ENCODE data around the gene PACSIN3. TPM values are rescaled to one million over a fixed set of nuclear protein-coding genes. Genes with fewer than 3 reads are reported as not detected.

PACSIN3 gene
- total RNA-seq, result 10 to 100 TPM; 28.1 to 80.3 (median 47.1) TPM

GRCh38 chr11:47186076-47186699, at the start of gene PACSIN3:
TSS of gene PACSIN3 (minus strand) at chr11:47186434. CDS start at chr11:47182727, 3,707 bp downstream.
- Histone ChIP-seq H3K4me3 (peak within 1 kb of the TSS; percentile 66 to 86), H3K27me3 (no peaks in the 10 kb centered on the region), H3K27ac (peak within 1 kb of the TSS; percentile 89 to 96), H3K9me3 (no peaks in the 10 kb centered on the region), H3K4me1 (peaks cover 0 to 22% of the 10 kb centered on the region in 2 donors), H3K36me3 (no peaks in the 10 kb centered on the region)
- TF ChIP-seq POLR2A (IDR thresholded peaks at IDR 0.05) (peak in 1 of 2 donors; percentile 65), CTCF (IDR thresholded peaks at IDR 0.05) (peak in 2 of 4 experiments; percentile 26 to 46)
- intact Hi-C loops (cut with DNase I; ENCODE audit: low total_unique reads), result no loop called here
- peak in 1 of 2 donors; percentile 66 for DNase-seq

- intact Hi-C loops (cut with DNase I; ENCODE audit: low total_unique reads), result no loop called here
- Histone ChIP-seq H3K9me3 (no peaks in the 10 kb centered on the region), H3K27me3 (no peaks in the 10 kb centered on the region), H3K27ac (no peak overlapping the region), H3K4me1 (no peaks in the 10 kb centered on the region), H3K4me3 (no peak overlapping the region), H3K36me3 (no peaks in the 10 kb centered on the region)
- DNase-seq, result no peak
- TF ChIP-seq CTCF (IDR thresholded peaks at IDR 0.05) (no peak), POLR2A (IDR thresholded peaks at IDR 0.05) (no peak)
Observed at GRCh38 chr11:47235163-47235562, 48.9 kb upstream of the PACSIN3 start.

- TF ChIP-seq POLR2A (IDR thresholded peaks at IDR 0.05), result no peak
- TF ChIP-seq CTCF (IDR thresholded peaks at IDR 0.05), result no peak
- no peaks in the 10 kb centered on the region for H3K9me3 ChIP-seq
- H3K36me3 ChIP-seq, result no peaks in the 10 kb centered on the region
- no peaks in the 10 kb centered on the region for H3K27me3 ChIP-seq
- H3K4me1 ChIP-seq, result no peaks in the 10 kb centered on the region
- intact Hi-C loops (cut with DNase I; ENCODE audit: low total_unique reads), result no loop called here
- no peak overlapping the region for H3K4me3 ChIP-seq
- no peak for DNase-seq
- no peak overlapping the region for H3K27ac ChIP-seq
Observed at GRCh38 chr11:47234669-47235100, 48.5 kb upstream of the PACSIN3 start.

GRCh38 chr11:47233989-47234668, 47.9 kb upstream of the PACSIN3 start:
- Histone ChIP-seq H3K27ac (no peak overlapping the region), H3K4me1 (no peaks in the 10 kb centered on the region), H3K4me3 (no peak overlapping the region), H3K27me3 (no peaks in the 10 kb centered on the region), H3K36me3 (no peaks in the 10 kb centered on the region), H3K9me3 (no peaks in the 10 kb centered on the region)
- peak in 1 of 2 donors; percentile 33 for DNase-seq
- intact Hi-C loops (cut with DNase I; ENCODE audit: low total_unique reads), result no loop called here
- peak in 2 of 4 experiments; percentile 25 to 27 for TF ChIP-seq CTCF (IDR thresholded peaks at IDR 0.05)
- no peak for TF ChIP-seq POLR2A (IDR thresholded peaks at IDR 0.05)

GRCh38 chr11:47233051-47233450, 46.8 kb upstream of the PACSIN3 start:
- H3K36me3 ChIP-seq, result no peaks in the 10 kb centered on the region
- H3K4me1 ChIP-seq, result no peaks in the 10 kb centered on the region
- TF ChIP-seq CTCF (IDR thresholded peaks at IDR 0.05), result no peak
- no peak for TF ChIP-seq POLR2A (IDR thresholded peaks at IDR 0.05)
- DNase-seq, result no peak
- no peaks in the 10 kb centered on the region for H3K9me3 ChIP-seq
- H3K27me3 ChIP-seq, result no peaks in the 10 kb centered on the region
- H3K27ac ChIP-seq, result no peak overlapping the region
- no peak overlapping the region for H3K4me3 ChIP-seq
- intact Hi-C loops (cut with DNase I; ENCODE audit: low total_unique reads), result no loop called here

Data from uterus (tissue), 4 donors.